ENCODE data around the gene TMEM88. TPM values are rescaled to one million over a fixed set of nuclear protein-coding genes. Genes with fewer than 3 reads are reported as not detected.

Gene TMEM88
- total and polyA plus RNA-seq, 4 donors, result 0.65 to 4.6 (median 3.7) TPM

- Histone ChIP-seq H3K4me3 (ENCODE audit: low read depth in 1 of 3, low read length in 3 of 3) (no peak overlapping the region), H3K9ac (ENCODE audit: low read depth in 1 of 2, low read length in 2 of 2) (no peak overlapping the region), H3K9me3 (ENCODE audit: control insufficient read depth in 4 of 4, low read length in 3 of 4) (no peaks in the 10 kb centered on the region), H3K36me3 (ENCODE audit: control insufficient read depth in 4 of 4, insufficient read depth in 3 of 4, low read depth in 1 of 4, low read length in 3 of 4) (no peaks in the 10 kb centered on the region), H3K27ac (ENCODE audit: low read depth in 1 of 2, low read length in 2 of 2) (no peak overlapping the region), H3K4me1 (ENCODE audit: control insufficient read depth in 4 of 4, insufficient read depth in 4 of 4, low read length in 3 of 4) (peaks cover 7 to 35% (median 32%) of the 10 kb centered on the region in 4 donors), H3K27me3 (ENCODE audit: control insufficient read depth in 4 of 4, insufficient read depth in 4 of 4, low read length in 3 of 4) (no peaks in the 10 kb centered on the region)
- TF ChIP-seq YY1 (IDR thresholded peaks at IDR 0.05) (peak; percentile 18), GABPA (IDR thresholded peaks at IDR 0.05 in 1 of 2, conservative IDR thresholded peaks at IDR 0.05 in 1 of 2) (no peak), ATF3 (IDR thresholded peaks at IDR 0.05) (no peak)
- WGBS, result 49% methylated on average over 3 of the region's 3 CpGs
- no peak for DNase-seq (ENCODE audit: low spot score)
These were observed 29.0 kb downstream of the TMEM88 start for GRCh38 chr17:7883781-7884386.

GRCh38 chr17:7884581-7885366, 29.9 kb downstream of the TMEM88 start:
- peaks cover 9 to 44% (median 41%) of the 10 kb centered on the region in 4 donors for H3K4me1 ChIP-seq (ENCODE audit: control insufficient read depth in 4 of 4, insufficient read depth in 4 of 4, low read length in 3 of 4)
- 4% methylated on average over 98 of the region's 100 CpGs for WGBS
- H3K4me3 ChIP-seq (ENCODE audit: low read depth in 1 of 3, low read length in 3 of 3), result peak overlapping the region in 1 of 3 donors; percentile 69
- no peaks in the 10 kb centered on the region for H3K36me3 ChIP-seq (ENCODE audit: control insufficient read depth in 4 of 4, insufficient read depth in 3 of 4, low read depth in 1 of 4, low read length in 3 of 4)
- no peak overlapping the region for H3K9ac ChIP-seq (ENCODE audit: low read depth in 1 of 2, low read length in 2 of 2)
- TF ChIP-seq YY1 (IDR thresholded peaks at IDR 0.05), result no peak
- TF ChIP-seq GABPA (IDR thresholded peaks at IDR 0.05 in 1 of 2, conservative IDR thresholded peaks at IDR 0.05 in 1 of 2), result no peak
- no peak for TF ChIP-seq JUND (IDR thresholded peaks at IDR 0.05)
- TF ChIP-seq MAX (IDR thresholded peaks at IDR 0.05), result no peak
- TF ChIP-seq FOXA2 (IDR thresholded peaks at IDR 0.05), result no peak
- no peak for TF ChIP-seq SP1 (IDR thresholded peaks at IDR 0.05)
- TF ChIP-seq HNF4A (conservative IDR thresholded peaks at IDR 0.05), result no peak
- H3K9me3 ChIP-seq (ENCODE audit: control insufficient read depth in 4 of 4, low read length in 3 of 4), result no peaks in the 10 kb centered on the region
- H3K27me3 ChIP-seq (ENCODE audit: control insufficient read depth in 4 of 4, insufficient read depth in 4 of 4, low read length in 3 of 4), result no peaks in the 10 kb centered on the region
- DNase-seq (ENCODE audit: low spot score), result no peak
- peak overlapping the region in 1 of 2 donors; percentile 65 for H3K27ac ChIP-seq (ENCODE audit: low read depth in 1 of 2, low read length in 2 of 2)

- Histone ChIP-seq H3K27me3 (ENCODE audit: control insufficient read depth in 4 of 4, insufficient read depth in 4 of 4, low read length in 3 of 4) (no peaks in the 10 kb centered on the region), H3K9me3 (ENCODE audit: control insufficient read depth in 4 of 4, low read length in 3 of 4) (no peaks in the 10 kb centered on the region), H3K36me3 (ENCODE audit: control insufficient read depth in 4 of 4, insufficient read depth in 3 of 4, low read depth in 1 of 4, low read length in 3 of 4) (no peaks in the 10 kb centered on the region), H3K4me1 (ENCODE audit: control insufficient read depth in 4 of 4, insufficient read depth in 4 of 4, low read length in 3 of 4) (peaks cover 9 to 46% (median 42%) of the 10 kb centered on the region in 4 donors), H3K9ac (ENCODE audit: low read depth in 1 of 2, low read length in 2 of 2) (peak overlapping the region in 1 of 2 donors; percentile 62), H3K27ac (ENCODE audit: low read depth in 1 of 2, low read length in 2 of 2) (peak overlapping the region; percentile 65 to 89), H3K4me3 (ENCODE audit: low read depth in 1 of 3, low read length in 3 of 3) (peak overlapping the region; percentile 37 to 69 (median 57))
- under 1% methylated on average over 64 of the region's 64 CpGs for WGBS
- TF ChIP-seq FOXA1 (IDR thresholded peaks at IDR 0.05) (no peak), HNF4G (IDR thresholded peaks at IDR 0.05) (no peak)
- DNase-seq (ENCODE audit: low spot score), result peak; percentile 56
These were observed 30.7 kb downstream of the TMEM88 start for GRCh38 chr17:7885367-7886226.

Data from liver (tissue), 9 donors.